HCEC 1CT (cell line): ENCODE results near the gene CLEC10A.
"Not testable (repeated sequence)": the region's sequence is repeated elsewhere in the genome, so short reads cannot be mapped to it uniquely, and the experiment has no call there.

Source experiments
- DNase-seq: peaks from one replicate; pipeline ENCODE4 v3.0.0-alpha.2; 2017

CLEC10A gene

DNA sequence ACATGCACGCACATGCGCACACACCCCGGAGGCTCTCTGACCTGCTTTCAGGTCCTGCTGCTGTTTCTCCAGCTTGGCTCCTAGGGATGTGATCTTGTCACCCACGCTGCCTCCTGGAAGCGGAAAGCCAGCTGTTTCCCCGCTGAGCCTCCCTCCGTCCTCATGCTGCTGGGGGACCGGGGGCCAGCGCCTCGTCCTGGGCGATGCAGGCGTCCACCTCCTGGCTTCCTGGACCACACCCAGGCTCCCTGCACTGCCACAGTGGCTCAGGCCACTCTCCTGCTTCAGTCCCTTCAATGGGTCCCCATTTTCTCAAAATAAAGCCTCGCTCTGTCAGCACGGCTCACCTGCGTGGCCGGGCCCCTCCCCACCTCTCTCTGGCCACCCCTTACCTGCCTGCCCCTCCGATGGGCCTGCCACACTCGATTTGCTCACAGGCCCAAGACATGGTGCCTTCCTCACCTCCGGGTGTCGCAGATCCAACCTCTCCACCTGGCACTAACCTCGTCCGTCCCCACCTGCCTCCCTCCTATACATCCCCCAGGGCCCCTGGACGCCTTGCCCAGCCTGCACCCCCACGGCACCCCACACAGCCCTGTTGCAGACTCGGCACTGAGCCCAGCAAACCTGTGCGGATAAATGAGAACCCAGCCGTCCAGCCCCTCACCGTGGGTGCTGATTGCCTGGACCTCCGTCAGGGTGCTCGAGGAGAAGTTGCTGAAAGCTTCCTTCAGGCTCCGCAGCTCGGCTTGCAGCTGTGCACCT is 27.9 kb upstream of the CLEC10A start:
- no peak for DNase-seq

GRCh38 chr17:7107012-7107754 is 27.1 kb upstream of the CLEC10A start:
- no peak for DNase-seq

- DNase-seq: no peak
Observed at GRCh38 chr17:7102421-7102820, 22.4 kb upstream of the CLEC10A start.

DNA sequence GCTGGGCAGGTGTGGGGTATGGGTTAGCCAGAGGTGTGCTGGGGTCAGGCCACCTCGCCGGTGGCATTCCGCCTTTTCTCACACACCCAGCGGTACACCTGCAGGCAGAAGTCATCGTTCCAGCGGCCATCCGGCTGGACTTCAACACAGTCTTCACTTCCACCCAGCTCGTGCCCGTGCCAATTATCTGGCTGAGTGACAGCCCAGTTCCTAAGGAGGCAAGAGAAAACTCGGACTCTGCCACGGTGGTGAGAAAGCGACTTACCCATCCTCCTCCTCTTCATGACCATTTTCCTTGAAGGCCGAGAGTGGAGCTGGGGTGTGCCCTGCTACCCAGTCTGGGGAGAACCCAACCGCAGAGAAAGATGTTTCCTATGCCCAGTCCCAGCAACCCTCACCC is 21.5 kb upstream of the CLEC10A start:
- no peak for DNase-seq

DNA sequence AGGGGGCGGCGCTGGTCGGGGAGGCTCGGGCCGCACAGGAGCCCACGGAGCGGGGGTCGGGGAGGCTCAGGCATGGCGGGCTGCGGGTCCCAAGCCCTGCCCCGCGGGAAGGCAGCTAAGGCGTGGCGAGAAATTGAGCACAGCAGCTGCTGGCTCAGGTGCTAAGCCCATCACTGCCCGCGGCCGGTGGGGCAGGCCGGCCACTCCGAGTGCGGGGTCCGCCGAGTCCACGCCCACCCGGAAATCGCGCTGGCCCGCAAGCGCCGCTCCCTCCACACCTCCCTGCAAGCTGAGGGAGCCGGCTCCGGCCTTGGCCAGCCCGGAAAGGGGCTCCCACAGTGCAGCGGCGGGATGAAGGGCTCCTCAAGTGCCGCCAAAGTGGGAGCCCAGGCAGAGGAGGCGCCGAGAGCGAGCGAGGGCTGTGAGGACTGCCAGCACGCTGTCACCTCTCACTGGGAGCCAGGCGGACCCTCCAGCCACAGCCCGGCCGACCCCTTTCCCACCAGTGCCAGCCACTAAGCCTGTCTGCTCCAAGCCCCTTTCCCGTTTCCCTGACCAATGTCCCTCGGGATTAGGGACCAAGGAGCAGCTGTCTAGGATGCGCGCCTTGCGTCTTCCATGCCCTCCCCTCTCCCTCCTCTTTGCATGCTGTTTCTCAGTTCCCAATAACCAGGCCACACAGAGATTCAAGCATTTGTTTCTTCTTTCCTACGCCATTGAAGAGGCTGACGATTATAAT is 20.8 kb upstream of the CLEC10A start:
- DNase-seq: not testable (repeated sequence)

DNA sequence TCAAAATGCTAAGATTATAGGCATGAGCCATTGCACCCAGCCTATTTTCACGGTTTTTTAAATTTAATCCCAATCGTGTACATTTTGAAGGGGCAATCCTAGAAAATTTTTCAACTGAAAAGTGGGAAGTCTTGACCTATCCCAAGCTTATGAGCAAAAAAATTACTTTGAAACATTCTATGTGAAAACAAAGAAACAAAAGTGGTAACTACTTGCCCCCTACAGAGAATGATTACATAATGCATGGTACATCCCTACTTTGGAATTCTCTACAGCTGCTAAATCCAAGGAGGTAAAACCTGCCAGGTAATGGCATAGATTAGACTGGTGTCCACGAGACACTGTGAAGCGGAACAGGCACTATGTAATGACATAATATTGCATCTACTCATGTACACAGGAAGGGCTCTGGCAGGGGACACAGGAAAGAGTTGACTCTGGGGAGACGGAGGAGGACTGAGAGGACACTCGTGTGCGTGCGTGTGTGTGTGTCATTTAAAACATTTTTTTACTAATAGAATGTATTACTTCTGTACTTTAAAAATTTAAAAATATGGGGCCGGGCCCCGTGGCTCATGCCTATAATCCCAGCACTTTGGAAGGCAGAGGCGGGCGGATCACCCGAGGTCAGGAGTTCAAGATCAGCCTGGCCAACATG is 18.9 kb upstream of the CLEC10A start:
- no peak for DNase-seq

DNA sequence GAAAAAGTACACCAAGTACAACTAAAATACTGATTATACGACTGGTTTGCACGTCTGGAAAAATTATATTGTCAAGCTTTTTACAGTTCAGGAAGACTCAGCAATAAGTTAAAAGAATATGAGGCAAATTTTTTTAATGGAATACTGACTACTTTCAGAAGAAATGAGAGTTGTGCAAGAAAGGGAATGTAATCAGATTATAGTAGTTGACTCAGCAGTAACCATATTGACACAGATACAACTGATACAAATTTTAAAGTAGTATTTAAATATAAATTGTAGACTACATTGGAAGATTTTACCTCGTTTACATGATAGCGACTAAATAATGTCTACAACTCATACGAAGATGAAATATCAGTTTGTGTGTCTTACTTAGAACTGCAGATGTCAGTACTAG is 17.9 kb upstream of the CLEC10A start:
- DNase-seq: no peak

GRCh38 chr17:7095625-7096024 is 15.6 kb upstream of the CLEC10A start:
- DNase-seq: no peak

GRCh38 chr17:7094652-7095019 is 14.6 kb upstream of the CLEC10A start:
- no peak for DNase-seq

DNA sequence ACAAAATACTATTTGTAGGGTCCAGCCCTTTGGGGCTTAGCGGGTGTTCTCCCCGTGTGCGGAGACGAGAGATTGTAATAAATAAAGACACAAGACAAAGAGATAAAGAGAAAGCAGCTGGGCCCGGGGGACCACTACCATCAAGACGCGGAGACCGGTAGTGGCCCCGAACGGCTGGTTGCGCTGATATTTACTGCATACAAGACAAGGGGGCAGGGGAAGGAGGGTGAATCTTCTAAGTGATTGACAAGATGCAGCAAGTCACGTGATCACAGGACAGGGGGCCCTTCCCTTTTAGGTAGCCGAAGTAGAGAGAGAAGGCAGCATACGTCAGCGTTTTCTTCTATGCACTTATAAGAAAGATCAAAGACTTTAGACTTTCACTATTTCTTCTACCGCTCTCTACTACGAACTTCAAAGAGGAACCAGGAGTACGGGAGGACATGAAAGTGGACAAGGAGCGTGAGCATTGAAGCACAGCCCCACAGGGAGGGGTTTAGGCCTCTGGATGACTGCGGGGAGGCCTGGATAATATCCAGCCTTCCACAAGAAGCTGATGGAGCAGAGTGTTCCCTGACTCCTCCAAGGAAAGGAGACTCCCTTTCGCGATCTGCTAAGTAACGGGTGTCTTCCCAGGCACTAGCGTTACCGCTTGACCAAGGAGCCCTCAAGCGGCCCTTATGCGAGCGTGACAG is 11.4 kb upstream of the CLEC10A start:
- DNase-seq: not testable (repeated sequence)

- DNase-seq: not testable (repeated sequence)
Observed at GRCh38 chr17:7089570-7089969, 9.5 kb upstream of the CLEC10A start.

DNA sequence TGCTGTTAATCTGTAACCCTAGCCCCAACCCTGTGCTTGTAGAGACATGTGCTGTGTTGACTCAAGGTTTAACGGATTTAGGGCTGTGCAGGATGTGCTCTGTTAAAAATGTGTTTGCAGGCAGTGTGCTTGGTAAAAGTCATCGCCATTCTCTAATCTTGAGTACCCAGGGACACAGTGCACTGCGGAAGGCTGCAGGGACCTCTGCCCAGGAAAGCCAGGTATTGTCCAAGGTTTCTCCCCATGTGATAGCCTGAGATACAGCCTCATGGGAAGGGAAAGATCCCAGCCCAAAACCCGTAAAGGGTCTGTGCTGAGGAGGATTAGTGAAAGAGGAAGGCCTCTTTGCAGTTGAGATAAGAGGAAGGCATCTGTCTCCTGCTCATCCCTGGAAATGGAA is 8.4 kb upstream of the CLEC10A start:
- DNase-seq: not testable (repeated sequence)

DNA sequence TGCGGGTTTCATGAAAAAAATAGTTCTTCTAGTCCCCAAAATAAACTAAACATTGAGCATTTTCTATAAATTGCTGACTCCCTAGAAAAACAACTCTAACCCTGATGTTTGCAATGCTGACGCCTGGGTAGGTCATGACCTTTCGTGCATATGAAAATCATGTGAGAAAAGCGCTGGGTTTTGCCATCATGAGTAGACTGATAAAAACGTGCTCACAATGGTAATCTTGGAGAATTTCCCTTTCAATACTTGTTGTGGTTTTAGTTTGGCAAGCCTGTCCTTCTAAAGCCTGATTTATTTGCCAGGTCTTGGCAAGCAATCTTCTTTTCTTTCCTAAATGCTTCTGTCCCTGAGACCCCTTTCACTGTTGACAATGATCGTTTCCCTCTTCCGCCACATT is 4.0 kb upstream of the CLEC10A start:
- DNase-seq: no peak

DNA sequence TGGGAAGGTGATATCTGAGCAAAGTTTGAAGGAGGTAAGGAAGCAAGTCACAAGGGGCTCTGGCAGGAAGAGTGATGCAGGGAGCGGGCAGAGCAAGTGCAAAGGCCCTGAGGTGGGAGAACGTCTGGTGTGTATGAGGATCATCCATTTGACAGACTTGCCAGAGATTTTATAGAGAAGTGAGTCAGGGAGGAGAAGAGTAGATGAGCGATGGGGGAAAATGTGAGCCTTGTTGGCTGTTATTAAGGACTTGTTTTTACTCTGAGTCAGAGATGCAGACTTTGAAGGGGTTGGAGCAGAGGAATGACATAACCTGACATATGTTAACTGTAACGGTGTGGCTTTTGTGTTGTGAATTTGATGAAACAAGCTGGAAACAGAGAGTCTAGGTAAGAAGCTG is 3.5 kb upstream of the CLEC10A start:
- peak; percentile 20 for DNase-seq

DNA sequence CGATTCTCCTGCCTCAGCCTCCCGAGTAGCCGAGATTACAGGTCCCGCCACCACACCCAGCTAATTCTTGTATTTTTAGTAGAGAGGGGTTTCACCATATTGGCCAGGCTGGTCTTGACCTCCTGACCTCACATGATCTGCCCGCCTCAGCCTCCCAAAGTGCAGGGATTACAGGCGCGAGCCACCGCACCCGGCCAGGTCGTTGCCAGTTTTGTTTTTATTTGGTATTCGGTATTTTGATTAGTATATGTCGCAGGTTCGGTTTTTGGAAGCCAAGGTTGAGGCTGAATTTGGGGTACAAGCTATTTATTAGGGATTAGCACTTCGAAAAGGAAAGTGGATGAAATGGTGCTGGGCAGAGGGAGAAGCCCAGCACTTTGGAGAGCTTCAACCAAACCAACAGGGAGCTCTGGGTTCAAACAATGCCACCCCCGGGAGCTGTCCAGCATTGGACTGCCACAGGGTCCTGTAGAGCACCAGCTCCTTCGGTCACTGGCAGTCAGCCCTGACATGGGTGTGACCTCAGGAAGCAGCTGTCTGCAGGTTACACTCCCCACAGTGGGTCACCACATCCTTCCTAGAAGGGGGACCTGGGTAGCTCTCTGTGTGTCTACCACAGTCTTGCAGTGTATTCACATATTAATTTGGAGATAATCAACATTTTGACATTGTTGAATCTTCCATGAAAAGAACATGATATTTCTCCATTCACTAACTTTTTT is 1.5 kb upstream of the CLEC10A start:
- no peak for DNase-seq

DNA sequence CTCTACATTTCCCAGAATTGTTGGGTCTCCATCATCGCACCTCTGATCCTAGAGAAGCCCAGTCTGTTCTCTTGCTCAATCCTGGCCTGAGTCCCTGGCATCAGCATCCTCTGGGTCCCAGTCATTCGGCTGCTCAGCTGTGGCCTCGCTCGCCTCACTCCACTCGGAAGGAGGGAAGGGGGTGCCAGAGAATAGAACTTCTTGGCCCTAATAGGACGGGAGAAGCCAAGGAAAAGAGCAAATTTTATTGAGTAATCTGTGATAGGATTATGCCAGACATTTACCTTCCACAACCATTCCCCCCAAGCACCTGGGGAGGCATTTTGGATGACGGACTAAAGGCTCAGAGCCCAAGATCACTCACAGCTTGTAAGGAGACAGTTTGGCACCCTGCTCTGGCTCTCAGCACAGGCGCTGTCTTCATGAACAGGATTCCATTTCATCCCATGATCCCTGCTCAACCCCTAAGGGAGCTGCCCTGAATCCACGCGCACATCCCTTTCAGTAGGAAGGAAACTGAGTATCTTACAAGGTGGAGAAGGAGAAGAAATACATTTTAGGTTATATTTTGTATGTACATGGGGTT is 498 bp upstream of the CLEC10A start:
- DNase-seq: no peak

DNA sequence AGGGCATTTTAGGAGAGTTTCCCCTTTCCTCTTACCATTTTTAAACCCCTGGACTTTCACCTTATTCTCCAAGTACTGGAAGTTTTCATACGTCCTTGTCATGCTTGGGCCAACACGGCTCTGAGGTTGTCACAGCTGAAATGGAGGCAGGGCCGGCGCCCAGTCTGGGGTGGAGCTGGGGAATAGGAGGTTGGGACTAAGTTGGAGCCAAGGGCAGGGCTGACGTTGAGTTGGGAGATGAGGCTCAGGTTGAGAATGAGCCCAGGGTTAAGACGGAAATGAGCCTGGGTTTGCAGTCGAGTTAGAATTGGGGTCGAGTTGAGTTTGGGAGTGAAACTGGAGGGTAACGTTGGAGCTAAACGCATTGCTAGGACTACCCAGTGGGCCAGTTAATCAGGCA is 1.3 kb downstream of the CLEC10A start:
- no peak for DNase-seq

GRCh38 chr17:7077911-7078546 is 2.0 kb downstream of the CLEC10A start:
- DNase-seq: no peak

GRCh38 chr17:7074931-7075330 is 5.1 kb downstream of the CLEC10A start:
- no peak for DNase-seq

DNA sequence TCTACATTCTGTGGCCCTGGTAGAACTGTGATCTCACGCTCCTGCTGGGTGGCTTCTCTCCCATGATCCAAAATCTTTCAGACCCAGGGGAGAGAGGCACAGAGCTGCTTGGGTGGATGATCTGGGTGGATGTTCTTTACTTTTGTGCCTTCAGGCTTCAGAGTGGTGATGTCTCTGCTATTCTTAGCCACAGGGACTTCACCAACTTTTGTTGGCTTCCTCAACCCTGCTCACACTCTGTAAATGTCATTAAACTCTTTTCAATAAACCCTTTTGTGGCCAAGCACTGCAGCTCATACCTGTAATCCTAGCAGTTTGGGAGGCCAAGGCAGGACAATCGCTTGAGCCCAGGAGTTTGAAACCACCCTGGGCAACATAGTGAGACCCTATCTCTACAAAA is 7.6 kb downstream of the CLEC10A start:
- no peak for DNase-seq

- no peak for DNase-seq
Observed at GRCh38 chr17:7070712-7071111, 9.3 kb downstream of the CLEC10A start.
